GM12878 (cell line): Measurements from ENCODE around the gene ITPRIP. TPM values are rescaled to one million over a fixed set of nuclear protein-coding genes. Genes with fewer than 3 reads are reported as not detected.

ENCODE experiments used
- BRCA1 ChIP-seq: IDR thresholded peaks from 2 replicates; pipeline ENCODE4 v1.6.1; 2011; ENCODE audit warnings: low read depth, low read length, improper control_type of control experiment
- ETV6 ChIP-seq, 2 experiments: fragments of 450-650 bp in 1 of 2; IDR thresholded peaks in 1 of 2; conservative IDR thresholded peaks in 1 of 2; 2 replicates each; pipeline ENCODE4 v1.6.1; 2014; ENCODE audit warnings: antibody characterized with exemption in 1 of 2, borderline replicate concordance in 1 of 2, low read depth in 1 of 2, mild to moderate bottlenecking in 1 of 2, moderate library complexity in 1 of 2
- EZH2 ChIP-seq: IDR thresholded peaks from 2 replicates; pipeline ENCODE4 v1.6.1; 2012; ENCODE audit warnings: low read depth, mild to moderate bottlenecking, control low read depth, inconsistent platforms, low read length, borderline replicate concordance; ENCODE audit not compliant: control insufficient read depth
- GABPA ChIP-seq: IDR thresholded peaks from 2 replicates; pipeline ENCODE4 v1.6.1; 2014; ENCODE audit warnings: antibody characterized with exemption, low read depth, mild to moderate bottlenecking, inconsistent platforms
- GATAD2B ChIP-seq: fragments of 450-650 bp; conservative IDR thresholded peaks from 2 replicates; pipeline ENCODE4 v1.6.1; 2017; ENCODE audit warnings: low read depth, mild to moderate bottlenecking, moderate library complexity
- HDAC6 ChIP-seq: fragments of 200-600 bp; sonication (generic); IDR thresholded peaks from one replicate; pipeline ENCODE4 v1.8.0; 2017; ENCODE audit warnings: antibody characterized with exemption; ENCODE audit not compliant: unreplicated experiment
- SIX5 ChIP-seq: IDR thresholded peaks from 2 replicates; pipeline ENCODE4 v1.6.1; 2011; ENCODE audit warnings: mild to moderate bottlenecking, low read depth, low read length, moderate library complexity; ENCODE audit not compliant: severe bottlenecking
- TAF1 ChIP-seq: IDR thresholded peaks from 2 replicates; pipeline ENCODE4 v1.6.1; 2011; ENCODE audit warnings: mild to moderate bottlenecking, low read depth, low read length, borderline replicate concordance
- TARDBP ChIP-seq: IDR thresholded peaks from 2 replicates; pipeline ENCODE4 v1.6.1; 2016; ENCODE audit warnings: borderline replicate concordance
- ZNF622 ChIP-seq: fragments of 450-650 bp; IDR thresholded peaks from 2 replicates; pipeline ENCODE4 v1.6.1; 2017; ENCODE audit warnings: mild to moderate bottlenecking, inconsistent platforms
- polyA plus RNA-seq, 11 experiments: library from polyadenylated mRNA; depleted of rRNA in 4 of 11; unstranded in 6 of 11; stranded (reverse) in 5 of 11; fragments of >200 nt; fragmentation: Nextera tagmentation in 4 of 11; fragmentation: Illumina TruSeq in 1 of 11; extraction: Ambion mirVana in 4 of 11; extraction: Trizol in 1 of 11; gene quantifications; 1 replicate in 1 of 11; 2 replicates in 10 of 11; pipeline versions ENCODE4 v1.2.1 to v1.2.3, GENCODE V29; 2011 to 2016; ENCODE audit warnings: inconsistent platforms in 2 of 11, missing spikeins in 2 of 11, low read depth in 1 of 11
- total RNA-seq, 4 experiments: library from RNA; depleted of rRNA in 3 of 4; stranded (reverse); fragments of >200 nt in 3 of 4; fragmentation: Illumina TruSeq in 1 of 4; extraction: Trizol in 1 of 4; gene quantifications; 2 replicates each; pipeline versions ENCODE4 v1.2.1 to v1.2.3, GENCODE V29; 2013 to 2021
- TF ChIP-seq, protein P1 (sequence below): fragments of 450-650 bp; formaldehyde crosslinking; IDR thresholded peaks from 2 replicates; pipeline ENCODE4 v1.5.0; 2022; ENCODE audit warnings: mild to moderate bottlenecking, missing genetic modification characterization
- TF ChIP-seq, protein P2 (sequence below): fragments of 450-650 bp; IDR thresholded peaks from 2 replicates; pipeline ENCODE4 v1.6.1; 2014; ENCODE audit warnings: mild to moderate bottlenecking

Gene ITPRIP
- total and polyA plus RNA-seq, 10 of the 15 experiments (the other 5 are each of a cell fraction or from before 2014, with no cell fraction given): 0.82 to 10.4 (median 5.9) TPM

DNA sequence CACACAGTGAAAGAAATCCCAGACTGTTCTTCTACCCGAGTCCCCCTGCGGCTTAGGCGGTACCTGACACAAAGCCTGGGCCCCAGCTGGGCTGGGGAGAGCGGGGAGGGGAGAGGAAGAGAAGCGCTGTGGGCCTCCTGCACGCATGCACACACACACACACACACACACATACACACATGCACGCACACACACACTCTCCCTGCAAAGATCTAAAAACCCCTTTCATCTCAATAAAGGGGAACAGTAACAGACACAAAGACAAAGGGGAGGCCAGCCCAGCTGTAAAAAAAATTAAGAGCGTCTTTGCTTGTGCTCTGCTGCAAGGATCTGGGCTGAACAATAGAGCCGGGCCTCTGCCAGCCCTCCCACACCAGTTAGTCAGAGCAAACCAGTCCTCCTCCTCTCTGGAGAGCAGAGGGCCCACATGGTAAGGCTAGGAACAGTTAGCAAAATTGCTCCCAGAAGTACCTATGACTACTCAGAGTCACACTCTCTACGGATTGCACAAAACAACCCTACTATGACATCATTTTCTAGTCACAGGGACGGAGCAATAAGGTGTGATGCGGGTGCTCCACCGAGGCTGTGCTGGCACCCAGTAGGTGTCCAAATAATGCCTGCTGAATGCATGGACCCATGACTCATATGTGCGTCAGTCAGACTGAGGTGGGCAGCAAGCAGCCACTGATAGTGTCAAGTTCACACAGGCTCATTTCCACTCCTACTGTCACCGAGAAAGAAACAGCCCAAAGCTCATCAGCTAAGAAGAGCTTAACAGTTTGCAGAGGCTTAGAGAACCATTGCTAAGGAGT is 9.2 kb downstream of the ITPRIP start (continued):
- no peak for TF ChIP-seq SIX5
- TF ChIP-seq ETV6 (conservative IDR thresholded peaks at IDR 0.05 in 1 of 2, IDR thresholded peaks at IDR 0.05 in 1 of 2; ENCODE audit: borderline replicate concordance in 1 of 2, low read depth in 1 of 2): peak in 1 of 2 experiments; percentile 66; a peak in 1 of 4 replicates
- TF ChIP-seq TARDBP: peak; percentile 57; the same call in 1 of the 2 replicates
- no peak for TF ChIP-seq EZH2
- TF ChIP-seq, protein P1, sequence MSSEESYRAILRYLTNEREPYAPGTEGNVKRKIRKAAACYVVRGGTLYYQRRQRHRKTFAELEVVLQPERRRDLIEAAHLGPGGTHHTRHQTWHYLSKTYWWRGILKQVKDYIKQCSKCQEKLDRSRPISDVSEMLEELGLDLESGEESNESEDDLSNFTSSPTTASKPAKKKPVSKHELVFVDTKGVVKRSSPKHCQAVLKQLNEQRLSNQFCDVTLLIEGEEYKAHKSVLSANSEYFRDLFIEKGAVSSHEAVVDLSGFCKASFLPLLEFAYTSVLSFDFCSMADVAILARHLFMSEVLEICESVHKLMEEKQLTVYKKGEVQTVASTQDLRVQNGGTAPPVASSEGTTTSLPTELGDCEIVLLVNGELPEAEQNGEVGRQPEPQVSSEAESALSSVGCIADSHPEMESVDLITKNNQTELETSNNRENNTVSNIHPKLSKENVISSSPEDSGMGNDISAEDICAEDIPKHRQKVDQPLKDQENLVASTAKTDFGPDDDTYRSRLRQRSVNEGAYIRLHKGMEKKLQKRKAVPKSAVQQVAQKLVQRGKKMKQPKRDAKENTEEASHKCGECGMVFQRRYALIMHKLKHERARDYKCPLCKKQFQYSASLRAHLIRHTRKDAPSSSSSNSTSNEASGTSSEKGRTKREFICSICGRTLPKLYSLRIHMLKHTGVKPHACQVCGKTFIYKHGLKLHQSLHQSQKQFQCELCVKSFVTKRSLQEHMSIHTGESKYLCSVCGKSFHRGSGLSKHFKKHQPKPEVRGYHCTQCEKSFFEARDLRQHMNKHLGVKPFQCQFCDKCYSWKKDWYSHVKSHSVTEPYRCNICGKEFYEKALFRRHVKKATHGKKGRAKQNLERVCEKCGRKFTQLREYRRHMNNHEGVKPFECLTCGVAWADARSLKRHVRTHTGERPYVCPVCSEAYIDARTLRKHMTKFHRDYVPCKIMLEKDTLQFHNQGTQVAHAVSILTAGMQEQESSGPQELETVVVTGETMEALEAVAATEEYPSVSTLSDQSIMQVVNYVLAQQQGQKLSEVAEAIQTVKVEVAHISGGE (CRISPR knock-in tag): no peak
- no peak for TF ChIP-seq ZNF622
- no peak for TF ChIP-seq TAF1
- TF ChIP-seq GABPA: peak; percentile 57; the same call in 1 of the 2 replicates
- no peak for TF ChIP-seq BRCA1
- TF ChIP-seq HDAC6: no peak
- TF ChIP-seq GATAD2B: peak; percentile 19; the same call in 1 of the 2 replicates
- TF ChIP-seq, protein P2, sequence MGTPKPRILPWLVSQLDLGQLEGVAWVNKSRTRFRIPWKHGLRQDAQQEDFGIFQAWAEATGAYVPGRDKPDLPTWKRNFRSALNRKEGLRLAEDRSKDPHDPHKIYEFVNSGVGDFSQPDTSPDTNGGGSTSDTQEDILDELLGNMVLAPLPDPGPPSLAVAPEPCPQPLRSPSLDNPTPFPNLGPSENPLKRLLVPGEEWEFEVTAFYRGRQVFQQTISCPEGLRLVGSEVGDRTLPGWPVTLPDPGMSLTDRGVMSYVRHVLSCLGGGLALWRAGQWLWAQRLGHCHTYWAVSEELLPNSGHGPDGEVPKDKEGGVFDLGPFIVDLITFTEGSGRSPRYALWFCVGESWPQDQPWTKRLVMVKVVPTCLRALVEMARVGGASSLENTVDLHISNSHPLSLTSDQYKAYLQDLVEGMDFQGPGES: no peak
